Omental fat pad (tissue), 4 donors: Measurements from ENCODE around the gene AGMO. TPM values are rescaled to one million over a fixed set of nuclear protein-coding genes. Genes with fewer than 3 reads are reported as not detected.

ENCODE experiments used
- ATAC-seq: fragments of 150-250 bp; one replicate; pipeline ENCODE4 v1.9.1; 2016; ENCODE audit warnings: mild to moderate bottlenecking, moderate library complexity; ENCODE audit not compliant: low FRiP score
- DNase-seq: peaks from one replicate; pipeline ENCODE4 v3.0.0-alpha.2; 2019; ENCODE audit warnings: low spot score
- total RNA-seq, 4 donors: library from RNA; depleted of rRNA; stranded (reverse); fragments of >200 nt; gene quantifications; one replicate each; pipeline ENCODE4 v1.1.0, GENCODE V29; 2016
- TF ChIP-seq, protein P1 (sequence below), 3 donors: fragments of 450-650 bp; IDR thresholded peaks; one replicate each; pipeline ENCODE4 v1.5.1; 2016 to 2017; ENCODE audit warnings: antibody characterized with exemption in 3 of 3, mild to moderate bottlenecking in 3 of 3, moderate library complexity in 2 of 3

AGMO gene
- total RNA-seq, 4 donors from 2014 or later = 2.2 to 21.1 (median 3.9) TPM

DNA sequence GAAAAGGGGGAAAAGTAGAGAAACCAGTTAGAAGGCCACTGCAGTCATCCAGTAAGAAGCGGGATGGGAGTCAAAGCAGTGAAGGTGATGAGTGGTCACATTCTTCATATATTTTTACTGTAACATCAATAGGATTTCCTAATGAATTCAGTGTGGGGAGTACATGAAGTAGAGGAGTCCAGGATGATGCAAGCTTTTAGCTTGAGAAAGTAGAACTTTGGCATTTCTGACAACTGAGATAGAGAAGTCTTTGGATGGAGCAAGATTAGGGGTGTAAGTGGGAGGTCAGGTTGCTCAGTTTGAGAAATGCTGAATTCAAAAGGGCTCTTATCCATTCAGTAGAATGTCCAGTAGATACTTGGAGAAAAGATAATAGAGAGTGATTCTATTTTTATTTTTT, 395.2 kb downstream of the AGMO start:
- DNase-seq (no peak), ATAC-seq (no peak)
- TF ChIP-seq, protein P1, sequence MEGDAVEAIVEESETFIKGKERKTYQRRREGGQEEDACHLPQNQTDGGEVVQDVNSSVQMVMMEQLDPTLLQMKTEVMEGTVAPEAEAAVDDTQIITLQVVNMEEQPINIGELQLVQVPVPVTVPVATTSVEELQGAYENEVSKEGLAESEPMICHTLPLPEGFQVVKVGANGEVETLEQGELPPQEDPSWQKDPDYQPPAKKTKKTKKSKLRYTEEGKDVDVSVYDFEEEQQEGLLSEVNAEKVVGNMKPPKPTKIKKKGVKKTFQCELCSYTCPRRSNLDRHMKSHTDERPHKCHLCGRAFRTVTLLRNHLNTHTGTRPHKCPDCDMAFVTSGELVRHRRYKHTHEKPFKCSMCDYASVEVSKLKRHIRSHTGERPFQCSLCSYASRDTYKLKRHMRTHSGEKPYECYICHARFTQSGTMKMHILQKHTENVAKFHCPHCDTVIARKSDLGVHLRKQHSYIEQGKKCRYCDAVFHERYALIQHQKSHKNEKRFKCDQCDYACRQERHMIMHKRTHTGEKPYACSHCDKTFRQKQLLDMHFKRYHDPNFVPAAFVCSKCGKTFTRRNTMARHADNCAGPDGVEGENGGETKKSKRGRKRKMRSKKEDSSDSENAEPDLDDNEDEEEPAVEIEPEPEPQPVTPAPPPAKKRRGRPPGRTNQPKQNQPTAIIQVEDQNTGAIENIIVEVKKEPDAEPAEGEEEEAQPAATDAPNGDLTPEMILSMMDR (IDR thresholded peaks at IDR 0.05) = no peak

GRCh38 chr7:15159261-15159660, 402.6 kb downstream of the AGMO start:
- DNase-seq (no peak), ATAC-seq (no peak)
- TF ChIP-seq, protein P1 (IDR thresholded peaks at IDR 0.05) = no peak

- ATAC-seq (no peak), DNase-seq (no peak)
- TF ChIP-seq, protein P1 (IDR thresholded peaks at IDR 0.05) = no peak
These were observed 403.5 kb downstream of the AGMO start for GRCh38 chr7:15158141-15158810.

Other genes starting within 250 kb of the AGMO start
- gene MEOX2, start 124.7 kb upstream of the AGMO start, total RNA-seq = 10 to 100 TPM in 3 of 4 donors, 1 to 10 TPM in 1; 3.2 to 96.9 (median 30.0) TPM